C4-2B (cell line): ENCODE measurements around the gene TMEM215.

ENCODE experiments used
- H3K27ac ChIP-seq: fragments of 450-650 bp; 2 replicates; pipeline ENCODE4 v1.5.1; 2017
- CTCF ChIP-seq: fragments of 450-650 bp; conservative IDR thresholded peaks from 2 replicates; pipeline ENCODE4 v1.5.1; 2017; ENCODE audit warnings: mild to moderate bottlenecking
- ZFX ChIP-seq: fragments of 450-650 bp; IDR thresholded peaks from 2 replicates; pipeline ENCODE4 v1.6.1; 2017

TMEM215 gene

GRCh38 chr9:32832346-32832745 is 49.0 kb downstream of the TMEM215 start:
- no peak for TF ChIP-seq CTCF
- no peak for TF ChIP-seq ZFX
- H3K27ac ChIP-seq: no peak overlapping the region
